ENCODE results near the gene DEF6. TPM values are rescaled to one million over a fixed set of nuclear protein-coding genes. Genes with fewer than 3 reads are reported as not detected.
A peak's percentile ranks its signal among the peaks of the same experiment; 100 is the strongest.

DEF6 gene
- total RNA-seq, 4 donors from 2014 or later = 28.0 to 99.9 (median 35.5) TPM

DNA sequence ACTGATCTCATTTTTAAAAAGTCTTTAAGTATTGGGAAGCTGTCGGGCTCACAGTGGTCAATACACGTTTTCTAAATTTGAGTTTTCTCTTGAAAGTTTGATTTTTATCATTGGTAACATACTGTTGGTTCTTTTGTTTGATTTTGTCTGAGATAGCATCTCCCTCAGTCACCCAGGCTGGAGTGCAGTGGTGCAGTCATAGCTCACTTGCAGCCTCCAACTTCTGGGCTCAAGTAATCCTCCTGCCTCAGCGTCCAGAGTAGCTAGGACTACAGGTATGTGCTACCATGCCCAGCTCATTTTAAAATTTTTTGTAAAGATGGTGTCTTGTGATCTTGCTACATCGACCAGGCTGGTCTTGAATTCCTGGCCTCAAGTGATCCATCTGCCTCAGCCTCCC is 53.8 kb downstream of the DEF6 start:
- Histone ChIP-seq H3K4me3 (no peak overlapping the region), H3K9me3 (no peaks in the 10 kb centered on the region), H3K4me1 (no peaks in the 10 kb centered on the region), H3K36me3 (peaks cover 65% of the 10 kb centered on the region), H3K27ac (no peak overlapping the region), H3K27me3 (no peaks in the 10 kb centered on the region)
- TF ChIP-seq POLR2A (IDR thresholded peaks at IDR 0.05) (no peak), EP300 (IDR thresholded peaks at IDR 0.05) (no peak)
- 96% methylated on average over 4 of the region's 4 CpGs for WGBS
- no peak for DNase-seq (ENCODE audit: low spot score in 2 of 2)

DNA sequence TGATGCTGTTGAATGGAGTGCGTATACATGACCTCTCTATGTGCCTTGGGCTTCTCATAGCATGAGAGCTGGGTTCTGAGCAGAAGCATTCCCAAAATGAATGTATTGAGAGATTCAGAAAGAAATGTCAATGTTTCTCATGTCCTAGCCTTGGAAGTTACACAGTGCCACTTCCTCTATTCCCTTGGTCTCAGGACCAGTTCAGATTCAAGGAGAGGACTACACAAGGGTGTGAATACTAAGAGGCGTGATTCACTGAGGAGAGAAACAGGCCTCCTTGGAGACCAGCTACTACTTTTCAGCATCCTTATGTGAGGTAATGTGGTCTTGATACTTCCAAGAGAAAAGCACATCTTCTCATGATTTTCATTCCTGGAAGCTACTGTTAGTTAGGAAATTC is 55.1 kb downstream of the DEF6 start:
- 98% methylated on average over 2 of the region's 2 CpGs for WGBS
- no peak for DNase-seq (ENCODE audit: low spot score in 2 of 2)
- Histone ChIP-seq H3K9me3 (no peaks in the 10 kb centered on the region), H3K27me3 (no peaks in the 10 kb centered on the region), H3K36me3 (peaks cover 62% of the 10 kb centered on the region), H3K4me3 (no peak overlapping the region), H3K4me1 (no peaks in the 10 kb centered on the region), H3K27ac (no peak overlapping the region)
- TF ChIP-seq EP300 (IDR thresholded peaks at IDR 0.05) (no peak), POLR2AphosphoS5 (IDR thresholded peaks at IDR 0.05) (no peak)
- TF ChIP-seq, protein P1, sequence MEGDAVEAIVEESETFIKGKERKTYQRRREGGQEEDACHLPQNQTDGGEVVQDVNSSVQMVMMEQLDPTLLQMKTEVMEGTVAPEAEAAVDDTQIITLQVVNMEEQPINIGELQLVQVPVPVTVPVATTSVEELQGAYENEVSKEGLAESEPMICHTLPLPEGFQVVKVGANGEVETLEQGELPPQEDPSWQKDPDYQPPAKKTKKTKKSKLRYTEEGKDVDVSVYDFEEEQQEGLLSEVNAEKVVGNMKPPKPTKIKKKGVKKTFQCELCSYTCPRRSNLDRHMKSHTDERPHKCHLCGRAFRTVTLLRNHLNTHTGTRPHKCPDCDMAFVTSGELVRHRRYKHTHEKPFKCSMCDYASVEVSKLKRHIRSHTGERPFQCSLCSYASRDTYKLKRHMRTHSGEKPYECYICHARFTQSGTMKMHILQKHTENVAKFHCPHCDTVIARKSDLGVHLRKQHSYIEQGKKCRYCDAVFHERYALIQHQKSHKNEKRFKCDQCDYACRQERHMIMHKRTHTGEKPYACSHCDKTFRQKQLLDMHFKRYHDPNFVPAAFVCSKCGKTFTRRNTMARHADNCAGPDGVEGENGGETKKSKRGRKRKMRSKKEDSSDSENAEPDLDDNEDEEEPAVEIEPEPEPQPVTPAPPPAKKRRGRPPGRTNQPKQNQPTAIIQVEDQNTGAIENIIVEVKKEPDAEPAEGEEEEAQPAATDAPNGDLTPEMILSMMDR (IDR thresholded peaks at IDR 0.05) = no peak

DNA sequence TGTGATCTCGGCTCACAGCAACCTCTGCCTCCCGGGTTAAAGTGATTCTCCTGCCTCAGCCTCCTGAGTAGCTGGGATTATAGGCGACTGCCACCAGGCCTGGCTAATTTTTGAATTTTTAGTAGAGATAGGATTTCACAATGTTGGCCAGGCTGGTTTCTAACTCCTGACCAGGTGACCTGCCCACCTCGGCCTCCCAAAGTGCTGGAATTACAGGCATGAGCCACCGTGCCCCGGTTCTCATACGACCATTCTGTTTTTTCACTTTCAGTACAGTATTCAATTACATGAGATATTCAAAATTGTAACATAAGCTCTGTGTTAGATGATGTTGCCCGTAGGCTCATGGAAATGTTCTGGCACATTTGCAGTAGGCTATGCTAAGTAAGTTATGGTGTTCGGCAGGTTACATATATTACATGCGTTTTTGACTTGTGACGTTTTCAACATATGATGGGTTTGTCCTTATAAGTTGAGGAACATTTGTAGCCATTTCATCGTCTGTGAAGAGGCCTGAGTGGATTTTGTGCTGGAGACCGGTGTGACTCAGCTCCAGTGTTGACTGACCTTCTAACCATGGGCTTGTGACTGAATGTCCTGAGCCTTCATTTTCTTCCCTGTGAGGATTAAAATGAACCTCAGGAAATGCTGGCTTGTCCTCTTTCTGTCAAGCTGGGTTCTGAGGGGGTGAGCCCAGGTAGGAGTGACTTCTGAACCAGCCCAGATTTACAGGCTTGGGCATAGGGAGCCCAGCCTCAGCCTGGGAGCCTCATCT is 56.9 kb downstream of the DEF6 start:
- Histone ChIP-seq H3K27ac (no peak overlapping the region), H3K4me3 (no peak overlapping the region), H3K36me3 (peaks cover 44% of the 10 kb centered on the region), H3K4me1 (peaks cover 9% of the 10 kb centered on the region), H3K9me3 (no peaks in the 10 kb centered on the region), H3K27me3 (no peaks in the 10 kb centered on the region)
- TF ChIP-seq POLR2A (IDR thresholded peaks at IDR 0.05) (no peak), POLR2AphosphoS5 (IDR thresholded peaks at IDR 0.05) (no peak)
- TF ChIP-seq, protein P1 (IDR thresholded peaks at IDR 0.05) = no peak
- no peak for DNase-seq (ENCODE audit: low spot score in 2 of 2)
- 96% methylated on average over 13 of the region's 13 CpGs for WGBS

DNA sequence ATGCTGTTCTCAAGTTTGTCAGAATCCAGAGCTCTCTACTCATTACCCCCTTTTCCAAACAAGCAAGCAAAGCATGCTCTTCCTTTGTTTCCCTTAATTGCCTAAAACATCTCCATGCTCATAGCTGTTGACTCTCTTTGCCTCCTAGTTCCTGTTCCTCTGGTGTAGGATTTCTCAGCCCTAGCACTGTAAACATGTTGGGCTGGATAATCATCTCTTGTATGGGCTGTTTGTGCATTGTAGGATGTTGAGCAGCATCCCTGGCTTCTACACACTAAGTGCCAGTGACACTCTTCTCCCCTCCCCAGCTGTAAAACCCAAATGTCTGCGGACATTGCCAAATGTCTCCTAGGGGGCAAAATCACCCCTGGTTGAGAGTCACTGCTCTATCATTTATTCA is 58.8 kb downstream of the DEF6 start:
- Histone ChIP-seq H3K4me3 (no peak overlapping the region), H3K27ac (no peak overlapping the region), H3K4me1 (peaks cover 24% of the 10 kb centered on the region), H3K36me3 (peaks cover 41% of the 10 kb centered on the region), H3K9me3 (no peaks in the 10 kb centered on the region), H3K27me3 (no peaks in the 10 kb centered on the region)
- no peak for DNase-seq (ENCODE audit: low spot score in 2 of 2)
- 100% methylated on average over 1 of the region's 1 CpG for WGBS
- TF ChIP-seq EP300 (IDR thresholded peaks at IDR 0.05) (no peak), POLR2AphosphoS5 (IDR thresholded peaks at IDR 0.05) (no peak)

DNA sequence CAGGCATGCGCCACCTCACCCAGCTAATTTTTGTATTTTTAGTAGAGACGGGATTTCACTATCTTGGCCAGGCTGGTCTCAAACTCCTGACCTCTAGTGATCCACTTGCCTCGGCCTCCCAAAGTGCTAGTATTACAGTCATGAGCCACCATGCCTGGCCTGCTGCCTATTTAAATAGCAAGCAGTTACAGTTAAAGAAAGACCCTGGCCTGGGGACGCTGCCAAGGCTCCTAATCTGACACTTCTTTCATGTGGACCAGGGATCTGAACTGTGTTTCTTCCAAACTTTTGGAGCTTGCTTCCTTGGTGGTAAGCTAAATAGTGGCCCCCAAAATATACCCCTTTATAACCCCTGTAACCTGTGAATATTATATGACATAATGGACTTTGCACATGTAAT is 60.1 kb downstream of the DEF6 start:
- Histone ChIP-seq H3K4me3 (no peak overlapping the region), H3K4me1 (peaks cover 24% of the 10 kb centered on the region), H3K27ac (no peak overlapping the region), H3K9me3 (no peaks in the 10 kb centered on the region), H3K36me3 (peaks cover 31% of the 10 kb centered on the region), H3K27me3 (no peaks in the 10 kb centered on the region)
- no peak for DNase-seq (ENCODE audit: low spot score in 2 of 2)
- WGBS = 89% methylated on average over 4 of the region's 4 CpGs
- no peak for TF ChIP-seq POLR2AphosphoS5 (IDR thresholded peaks at IDR 0.05)
- TF ChIP-seq, protein P1 (IDR thresholded peaks at IDR 0.05) = no peak
- no peak for TF ChIP-seq EP300 (IDR thresholded peaks at IDR 0.05)
- no peak for TF ChIP-seq POLR2A (IDR thresholded peaks at IDR 0.05)

DNA sequence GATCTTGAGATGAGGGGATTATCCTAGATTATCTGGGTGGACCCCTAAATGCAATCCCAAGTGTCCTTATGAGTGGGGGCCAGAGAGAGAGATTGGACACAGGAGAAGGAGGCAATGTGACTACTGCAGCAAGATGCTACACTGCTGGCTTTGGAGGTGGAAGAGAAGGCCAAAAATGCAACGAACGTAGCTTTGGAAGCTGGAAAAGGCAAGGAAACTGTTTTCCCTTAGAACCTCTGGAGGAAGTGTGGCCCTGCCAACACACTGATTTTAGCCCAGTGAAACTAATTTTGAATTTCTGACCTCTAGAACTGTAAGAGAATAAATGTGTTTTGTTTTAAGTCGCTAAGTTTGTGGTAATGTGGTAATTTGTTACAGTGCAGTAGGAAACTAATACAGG is 60.5 kb downstream of the DEF6 start:
- Histone ChIP-seq H3K9me3 (no peaks in the 10 kb centered on the region), H3K4me3 (no peak overlapping the region), H3K4me1 (peaks cover 24% of the 10 kb centered on the region), H3K27ac (no peak overlapping the region), H3K36me3 (peaks cover 27% of the 10 kb centered on the region), H3K27me3 (no peaks in the 10 kb centered on the region)
- TF ChIP-seq POLR2A (IDR thresholded peaks at IDR 0.05) (no peak), POLR2AphosphoS5 (IDR thresholded peaks at IDR 0.05) (no peak), EP300 (IDR thresholded peaks at IDR 0.05) (no peak)
- TF ChIP-seq, protein P1 (IDR thresholded peaks at IDR 0.05) = no peak
- WGBS = 44% methylated on average over 3 of the region's 3 CpGs
- DNase-seq (ENCODE audit: low spot score in 2 of 2) = peak in 1 of 2 donors; percentile 14
